ENCODE measurements around the gene PHKB. TPM values are rescaled to one million over a fixed set of nuclear protein-coding genes. Genes with fewer than 3 reads are reported as not detected.

The PHKB gene
- polyA plus RNA-seq, 1 donor from 2014 or later = 99.5 TPM

DNA sequence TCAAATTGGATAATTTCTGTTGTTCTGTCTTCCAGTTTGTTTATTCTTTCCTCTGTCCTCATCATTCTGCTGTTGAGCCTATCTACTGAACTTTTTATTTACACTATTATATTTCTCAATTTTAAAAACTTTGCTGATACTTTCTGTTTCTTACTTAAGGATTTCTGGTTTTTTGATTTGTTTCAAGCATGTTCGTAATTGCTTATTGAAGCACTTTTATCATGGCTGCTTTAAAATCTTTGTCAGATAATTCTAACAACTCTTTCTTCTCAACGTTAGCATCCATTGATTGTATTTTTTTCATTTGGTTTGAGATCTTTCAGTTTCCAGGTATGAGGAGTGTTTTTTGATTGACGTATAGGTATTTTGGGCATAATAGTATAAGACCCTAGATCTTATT, 116.9 kb downstream of the PHKB start:
- H3K4me2 ChIP-seq (ENCODE audit: low read length) = no peak overlapping the region
- no peak overlapping the region for H3K9ac ChIP-seq (ENCODE audit: low read length)
- TF ChIP-seq, protein P1, sequence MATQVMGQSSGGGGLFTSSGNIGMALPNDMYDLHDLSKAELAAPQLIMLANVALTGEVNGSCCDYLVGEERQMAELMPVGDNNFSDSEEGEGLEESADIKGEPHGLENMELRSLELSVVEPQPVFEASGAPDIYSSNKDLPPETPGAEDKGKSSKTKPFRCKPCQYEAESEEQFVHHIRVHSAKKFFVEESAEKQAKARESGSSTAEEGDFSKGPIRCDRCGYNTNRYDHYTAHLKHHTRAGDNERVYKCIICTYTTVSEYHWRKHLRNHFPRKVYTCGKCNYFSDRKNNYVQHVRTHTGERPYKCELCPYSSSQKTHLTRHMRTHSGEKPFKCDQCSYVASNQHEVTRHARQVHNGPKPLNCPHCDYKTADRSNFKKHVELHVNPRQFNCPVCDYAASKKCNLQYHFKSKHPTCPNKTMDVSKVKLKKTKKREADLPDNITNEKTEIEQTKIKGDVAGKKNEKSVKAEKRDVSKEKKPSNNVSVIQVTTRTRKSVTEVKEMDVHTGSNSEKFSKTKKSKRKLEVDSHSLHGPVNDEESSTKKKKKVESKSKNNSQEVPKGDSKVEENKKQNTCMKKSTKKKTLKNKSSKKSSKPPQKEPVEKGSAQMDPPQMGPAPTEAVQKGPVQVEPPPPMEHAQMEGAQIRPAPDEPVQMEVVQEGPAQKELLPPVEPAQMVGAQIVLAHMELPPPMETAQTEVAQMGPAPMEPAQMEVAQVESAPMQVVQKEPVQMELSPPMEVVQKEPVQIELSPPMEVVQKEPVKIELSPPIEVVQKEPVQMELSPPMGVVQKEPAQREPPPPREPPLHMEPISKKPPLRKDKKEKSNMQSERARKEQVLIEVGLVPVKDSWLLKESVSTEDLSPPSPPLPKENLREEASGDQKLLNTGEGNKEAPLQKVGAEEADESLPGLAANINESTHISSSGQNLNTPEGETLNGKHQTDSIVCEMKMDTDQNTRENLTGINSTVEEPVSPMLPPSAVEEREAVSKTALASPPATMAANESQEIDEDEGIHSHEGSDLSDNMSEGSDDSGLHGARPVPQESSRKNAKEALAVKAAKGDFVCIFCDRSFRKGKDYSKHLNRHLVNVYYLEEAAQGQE (IDR thresholded peaks at IDR 0.05; ENCODE audit: borderline replicate concordance) = no peak
- no peak for TF ChIP-seq TAF1 (IDR thresholded peaks at IDR 0.05; ENCODE audit: low read depth)
- TF ChIP-seq POLR2AphosphoS5 (IDR thresholded peaks at IDR 0.05) = no peak
- no peak for TF ChIP-seq RAD21 (conservative IDR thresholded peaks at IDR 0.05)
- TF ChIP-seq, protein P2, sequence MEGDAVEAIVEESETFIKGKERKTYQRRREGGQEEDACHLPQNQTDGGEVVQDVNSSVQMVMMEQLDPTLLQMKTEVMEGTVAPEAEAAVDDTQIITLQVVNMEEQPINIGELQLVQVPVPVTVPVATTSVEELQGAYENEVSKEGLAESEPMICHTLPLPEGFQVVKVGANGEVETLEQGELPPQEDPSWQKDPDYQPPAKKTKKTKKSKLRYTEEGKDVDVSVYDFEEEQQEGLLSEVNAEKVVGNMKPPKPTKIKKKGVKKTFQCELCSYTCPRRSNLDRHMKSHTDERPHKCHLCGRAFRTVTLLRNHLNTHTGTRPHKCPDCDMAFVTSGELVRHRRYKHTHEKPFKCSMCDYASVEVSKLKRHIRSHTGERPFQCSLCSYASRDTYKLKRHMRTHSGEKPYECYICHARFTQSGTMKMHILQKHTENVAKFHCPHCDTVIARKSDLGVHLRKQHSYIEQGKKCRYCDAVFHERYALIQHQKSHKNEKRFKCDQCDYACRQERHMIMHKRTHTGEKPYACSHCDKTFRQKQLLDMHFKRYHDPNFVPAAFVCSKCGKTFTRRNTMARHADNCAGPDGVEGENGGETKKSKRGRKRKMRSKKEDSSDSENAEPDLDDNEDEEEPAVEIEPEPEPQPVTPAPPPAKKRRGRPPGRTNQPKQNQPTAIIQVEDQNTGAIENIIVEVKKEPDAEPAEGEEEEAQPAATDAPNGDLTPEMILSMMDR (IDR thresholded peaks at IDR 0.05; ENCODE audit: poor library complexity, severe bottlenecking) = no peak
- no peak for TF ChIP-seq MXI1 (conservative IDR thresholded peaks at IDR 0.05; ENCODE audit: poor library complexity, severe bottlenecking)
- no peak for TF ChIP-seq SMC3 (conservative IDR thresholded peaks at IDR 0.05; ENCODE audit: poor library complexity)
- TF ChIP-seq EP300 (conservative IDR thresholded peaks at IDR 0.05; ENCODE audit: poor library complexity, severe bottlenecking) = no peak
- no peak for TF ChIP-seq EZH2 (IDR thresholded peaks at IDR 0.05; ENCODE audit: borderline replicate concordance, insufficient read depth, low read length, poor library complexity, severe bottlenecking)
- no peaks in the 10 kb centered on the region for H3K79me2 ChIP-seq (replicated peaks; ENCODE audit: insufficient read depth, low read length)
- no peaks in the 10 kb centered on the region for H3K9me3 ChIP-seq (ENCODE audit: low read length)
- no peaks in the 10 kb centered on the region for H3F3A ChIP-seq (ENCODE audit: insufficient read depth, low read length, poor library complexity, severe bottlenecking)
- no peaks in the 10 kb centered on the region for H3K36me3 ChIP-seq (ENCODE audit: insufficient read depth, low read length)
- H2AFZ ChIP-seq (ENCODE audit: low read depth, low read length) = no peak overlapping the region
- H3K4me3 ChIP-seq (ENCODE audit: low read length) = no peak overlapping the region
- H3K27me3 ChIP-seq (ENCODE audit: insufficient read depth, low read depth, low read length) = no peaks in the 10 kb centered on the region
- H3K27ac ChIP-seq (ENCODE audit: low read length) = no peak overlapping the region
- H3K9me2 ChIP-seq (ENCODE audit: insufficient read depth, low read length) = no peaks in the 10 kb centered on the region
- H4K20me1 ChIP-seq (ENCODE audit: insufficient read depth) = no peaks in the 10 kb centered on the region

DNA sequence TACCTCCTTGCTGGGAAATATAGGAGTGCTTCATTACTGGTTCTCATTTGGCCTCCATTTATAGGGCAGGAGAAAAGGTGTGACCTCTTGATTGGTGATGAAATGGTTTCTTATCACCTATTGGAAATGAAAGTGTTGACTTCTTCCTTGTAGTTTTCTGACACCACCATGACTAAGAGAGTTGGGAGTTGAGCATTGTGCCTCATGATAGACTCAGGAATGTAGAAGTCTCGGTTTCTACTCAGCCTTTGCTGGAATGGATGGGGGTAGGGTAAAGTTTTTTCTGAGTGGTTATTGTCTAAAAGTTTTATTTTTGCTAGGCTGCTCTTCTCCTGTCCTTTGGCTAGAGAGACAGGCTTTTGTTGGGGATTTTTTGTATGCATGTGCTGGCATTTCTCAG, 117.4 kb downstream of the PHKB start:
- TF ChIP-seq POLR2AphosphoS5 (IDR thresholded peaks at IDR 0.05) = no peak
- TF ChIP-seq SMC3 (conservative IDR thresholded peaks at IDR 0.05; ENCODE audit: poor library complexity) = no peak
- TF ChIP-seq EP300 (conservative IDR thresholded peaks at IDR 0.05; ENCODE audit: poor library complexity, severe bottlenecking) = no peak
- TF ChIP-seq RAD21 (conservative IDR thresholded peaks at IDR 0.05) = no peak
- TF ChIP-seq, protein P2 (IDR thresholded peaks at IDR 0.05; ENCODE audit: poor library complexity, severe bottlenecking) = no peak
- TF ChIP-seq EZH2 (IDR thresholded peaks at IDR 0.05; ENCODE audit: borderline replicate concordance, insufficient read depth, low read length, poor library complexity, severe bottlenecking) = no peak
- TF ChIP-seq, protein P1 (IDR thresholded peaks at IDR 0.05; ENCODE audit: borderline replicate concordance) = no peak
- TF ChIP-seq TAF1 (IDR thresholded peaks at IDR 0.05; ENCODE audit: low read depth) = no peak
- Histone ChIP-seq H3K27ac (ENCODE audit: low read length) (no peak overlapping the region), H3K79me2 (replicated peaks; ENCODE audit: insufficient read depth, low read length) (no peaks in the 10 kb centered on the region)

More for the DNA sequence above, 117.4 kb downstream of the PHKB start:
- H2AFZ ChIP-seq (ENCODE audit: low read depth, low read length) = no peak overlapping the region
- no peaks in the 10 kb centered on the region for H3K36me3 ChIP-seq (ENCODE audit: insufficient read depth, low read length)
- H3K9me2 ChIP-seq (ENCODE audit: insufficient read depth, low read length) = no peaks in the 10 kb centered on the region
- no peaks in the 10 kb centered on the region for H3F3A ChIP-seq (ENCODE audit: insufficient read depth, low read length, poor library complexity, severe bottlenecking)
- H3K4me3 ChIP-seq (ENCODE audit: low read length) = no peak overlapping the region
- no peaks in the 10 kb centered on the region for H4K20me1 ChIP-seq (ENCODE audit: insufficient read depth)
- no peaks in the 10 kb centered on the region for H3K9me3 ChIP-seq (ENCODE audit: low read length)
- H3K4me2 ChIP-seq (ENCODE audit: low read length) = no peak overlapping the region
- no peaks in the 10 kb centered on the region for H3K27me3 ChIP-seq (ENCODE audit: insufficient read depth, low read depth, low read length)
- no peak overlapping the region for H3K9ac ChIP-seq (ENCODE audit: low read length)
